ENCODE measurements around the gene AMT.
"Not testable (repeated sequence)": the region's sequence is repeated elsewhere in the genome, so short reads cannot be mapped to it uniquely, and the experiment has no call there.

Gene AMT

DNA sequence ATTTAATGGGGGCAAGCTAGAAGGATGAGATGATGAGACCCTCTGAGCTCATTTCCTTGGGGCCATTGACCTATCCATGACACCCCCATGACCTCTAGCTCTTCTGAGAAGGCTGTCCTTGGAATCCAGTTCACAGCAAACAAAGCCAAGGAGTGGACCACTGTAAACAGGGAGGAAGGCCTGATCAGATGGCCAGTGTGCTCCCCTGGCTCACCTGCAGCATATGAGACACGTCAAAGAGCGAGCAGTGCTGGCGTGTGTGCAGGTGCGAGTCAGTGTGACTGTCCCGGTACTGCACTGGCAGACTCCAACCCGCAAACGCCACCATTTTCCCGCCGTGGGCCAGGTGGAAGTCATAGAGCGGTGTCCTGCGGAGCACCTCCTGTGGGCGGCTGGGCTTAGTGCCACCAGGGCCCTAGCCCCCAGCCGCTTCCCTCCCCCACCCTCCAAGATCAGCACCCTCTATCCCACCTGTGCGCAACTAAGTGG is 339 bp downstream of the AMT start:
- DNase-seq = no peak

DNA sequence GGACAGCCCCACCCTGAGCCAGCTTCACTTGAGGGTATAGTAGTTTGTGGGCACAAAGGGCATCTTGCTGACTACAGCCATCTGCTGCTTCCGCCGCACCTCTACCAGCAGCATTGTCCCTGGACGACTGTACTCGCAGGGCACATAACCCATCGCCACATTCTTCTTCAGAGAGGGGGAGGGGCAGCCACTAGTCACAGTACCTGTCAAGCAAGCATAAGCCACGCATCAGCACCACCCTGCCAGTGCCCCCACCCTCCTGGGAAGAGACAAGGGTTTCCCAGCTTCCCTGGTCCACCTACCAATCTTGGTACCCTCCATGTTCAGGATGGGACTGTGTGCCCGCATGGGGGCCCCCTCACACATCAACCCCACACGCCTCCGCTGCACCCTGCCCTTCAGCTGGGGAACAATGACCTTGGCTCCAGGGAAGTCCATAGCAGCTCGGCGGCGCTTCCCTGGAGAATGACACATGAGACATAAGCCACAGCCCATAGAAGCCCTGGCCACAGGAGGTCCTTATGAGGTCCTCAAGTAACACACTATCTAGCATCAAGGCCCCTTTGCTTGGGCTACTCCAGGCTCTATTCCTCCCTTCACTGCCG is 4.7 kb downstream of the AMT start:
- DNase-seq = no peak

DNA sequence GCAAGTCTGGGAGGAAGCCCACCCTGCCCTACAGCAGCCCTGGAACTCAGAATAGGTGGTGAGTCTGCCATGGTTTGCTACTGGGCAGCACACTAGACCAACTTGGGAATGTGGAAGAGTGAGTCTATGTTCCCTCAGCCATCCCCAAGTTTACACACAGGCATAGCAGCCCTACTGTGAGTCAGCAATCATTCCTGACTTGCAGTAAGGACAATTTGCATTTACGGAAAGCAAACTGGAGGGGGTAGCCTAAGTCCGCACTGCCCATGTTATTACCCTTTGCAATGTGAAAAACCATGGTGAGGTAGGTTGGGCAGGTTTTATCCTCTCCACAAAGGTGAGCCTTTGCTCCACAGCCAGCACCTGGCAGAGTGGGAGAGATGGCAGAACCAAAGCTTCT is 5.4 kb downstream of the AMT start:
- no peak for DNase-seq

DNA sequence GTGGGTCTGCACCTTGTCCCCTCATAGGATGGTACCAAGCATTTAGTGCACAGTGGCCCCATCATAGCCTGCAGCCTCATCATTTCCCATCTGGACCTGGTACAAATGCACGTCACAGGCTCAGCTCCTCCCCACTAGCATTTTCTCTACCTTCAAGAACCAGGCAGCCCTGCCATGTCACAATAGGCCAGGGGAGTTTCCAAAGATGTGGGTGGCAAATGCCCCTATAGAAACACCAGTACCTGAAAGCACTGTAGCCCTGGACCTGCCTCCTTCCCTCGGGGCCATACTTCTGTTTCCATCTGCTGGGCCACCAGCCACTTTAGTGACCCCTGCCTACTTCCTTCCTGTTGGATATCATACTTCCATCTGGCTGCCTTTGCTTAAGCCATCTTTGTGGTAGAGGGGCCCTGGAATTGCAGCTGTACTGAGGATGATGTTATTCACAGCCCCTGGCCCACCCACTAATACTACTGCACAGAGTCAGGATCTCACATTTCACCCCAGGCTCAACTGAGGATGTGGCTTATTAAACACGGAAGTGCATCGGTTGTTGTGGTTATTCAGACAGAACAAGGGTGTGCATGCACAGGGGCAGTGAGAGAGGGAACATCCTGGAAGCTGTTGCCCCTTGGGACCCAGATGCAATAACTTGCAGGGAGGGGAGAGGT is 6.2 kb downstream of the AMT start:
- DNase-seq = peak; percentile 88

DNA sequence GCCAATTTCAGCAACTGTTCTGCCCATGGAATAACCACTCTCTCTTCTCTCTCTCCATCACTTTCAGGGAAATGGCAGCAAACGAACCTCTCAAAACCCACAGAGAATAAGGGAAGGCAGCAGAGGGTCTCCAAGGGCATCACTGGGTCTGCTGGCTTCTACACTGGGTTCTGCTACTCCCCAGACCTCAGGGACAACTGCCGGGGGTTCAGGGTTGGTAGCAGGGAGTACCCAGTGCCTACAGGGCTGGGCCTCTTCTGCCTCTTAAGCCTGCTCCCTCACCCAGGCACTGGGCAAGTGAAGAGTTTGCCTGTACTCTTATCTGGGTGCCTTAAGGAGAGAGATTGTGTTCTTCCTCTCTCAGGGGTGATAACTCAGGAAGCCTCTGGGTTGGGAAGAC is 7.5 kb downstream of the AMT start:
- no peak for DNase-seq

DNA sequence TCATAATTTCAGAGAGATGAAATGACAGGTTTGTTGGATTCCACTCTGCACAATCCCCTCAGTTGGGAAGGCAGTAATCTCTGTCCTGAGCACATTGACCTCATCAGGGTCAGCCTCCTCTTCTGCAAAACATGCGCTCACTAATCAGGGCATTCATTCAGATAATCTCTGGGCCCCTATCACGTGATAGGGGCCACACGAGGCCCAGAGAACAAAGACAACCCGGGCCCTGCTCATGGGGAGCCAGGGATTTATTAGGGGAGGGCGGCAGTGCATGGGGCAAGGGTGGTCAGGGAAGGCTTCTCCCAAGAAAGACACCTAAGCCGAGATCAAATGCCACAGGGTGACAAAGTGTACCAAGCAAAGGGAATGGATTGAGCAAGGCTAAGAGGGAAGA is 8.9 kb downstream of the AMT start:
- DNase-seq = no peak

DNA sequence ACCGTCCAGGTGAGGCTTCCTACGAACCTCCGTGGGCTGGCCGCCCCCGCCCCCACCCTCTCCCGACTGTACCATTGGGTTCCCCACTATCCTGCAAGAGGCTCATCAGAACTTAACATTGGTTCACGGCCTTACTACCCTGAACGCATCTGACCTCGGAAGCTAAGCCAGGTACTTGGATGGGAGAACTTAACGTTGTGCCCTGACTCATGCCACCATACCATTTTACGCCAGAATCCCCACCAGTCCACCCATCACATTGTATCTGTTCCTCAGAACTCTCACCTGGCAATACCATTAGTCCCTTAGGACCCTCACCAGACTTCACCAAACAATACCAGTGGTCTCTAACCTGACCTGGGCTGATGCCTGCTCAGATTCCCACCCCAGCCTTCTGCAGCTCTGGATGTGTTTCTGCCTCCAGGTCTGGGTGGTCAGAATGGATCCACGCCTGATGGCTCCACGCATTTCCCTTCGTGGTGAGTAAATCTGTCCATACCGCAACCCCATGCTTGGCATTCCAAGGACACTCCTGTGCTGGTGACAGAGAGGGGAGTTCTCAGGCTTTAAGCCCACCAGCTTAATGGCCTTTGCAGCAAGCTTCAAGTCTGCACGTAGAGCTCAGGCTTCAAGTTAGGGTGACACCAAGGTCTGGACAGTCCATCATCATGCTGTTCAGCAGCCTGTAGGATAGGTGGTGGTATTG is 9.5 kb downstream of the AMT start:
- DNase-seq = no peak

DNA sequence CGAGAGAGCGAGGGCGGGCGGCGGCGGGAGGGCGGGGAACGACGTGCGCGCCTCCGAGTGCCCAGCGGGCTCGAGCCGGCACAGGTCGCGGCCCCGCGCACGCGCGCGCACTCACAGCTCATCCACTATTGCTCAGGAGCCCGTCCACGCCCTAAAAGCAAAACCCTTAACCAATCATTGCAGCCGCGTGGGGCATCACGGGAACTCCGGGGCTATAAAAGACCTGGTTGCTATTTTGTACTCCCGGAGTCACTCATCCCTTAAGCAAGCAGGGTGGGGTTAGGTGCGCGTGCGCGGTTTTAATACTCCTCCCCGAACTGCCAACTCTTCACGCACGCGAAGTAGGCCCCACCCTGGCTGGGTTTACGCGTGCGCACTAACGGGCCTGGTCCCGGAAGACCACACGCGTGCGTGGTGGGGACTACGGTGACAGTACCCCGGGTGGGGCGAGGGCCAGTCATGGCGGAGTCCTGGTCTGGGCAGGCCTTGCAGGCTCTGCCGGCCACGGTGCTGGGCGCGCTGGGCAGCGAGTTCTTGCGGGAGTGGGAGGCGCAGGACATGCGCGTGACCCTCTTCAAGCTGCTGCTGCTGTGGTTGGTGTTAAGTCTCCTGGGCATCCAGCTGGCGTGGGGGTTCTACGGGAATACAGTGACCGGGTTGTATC is 10.2 kb downstream of the AMT start, which contains the start of the genes RHOA and TCTA:
RHOA (minus strand) TSS at position 9 of the 664 bp plus-strand sequence. CDS start 36,387 bp downstream, outside the sequence.
TCTA (plus strand) TSS at position 456 of the 664 bp plus-strand sequence; CDS start at position 460, 4 bp downstream.
- peak; percentile 100 for DNase-seq

DNA sequence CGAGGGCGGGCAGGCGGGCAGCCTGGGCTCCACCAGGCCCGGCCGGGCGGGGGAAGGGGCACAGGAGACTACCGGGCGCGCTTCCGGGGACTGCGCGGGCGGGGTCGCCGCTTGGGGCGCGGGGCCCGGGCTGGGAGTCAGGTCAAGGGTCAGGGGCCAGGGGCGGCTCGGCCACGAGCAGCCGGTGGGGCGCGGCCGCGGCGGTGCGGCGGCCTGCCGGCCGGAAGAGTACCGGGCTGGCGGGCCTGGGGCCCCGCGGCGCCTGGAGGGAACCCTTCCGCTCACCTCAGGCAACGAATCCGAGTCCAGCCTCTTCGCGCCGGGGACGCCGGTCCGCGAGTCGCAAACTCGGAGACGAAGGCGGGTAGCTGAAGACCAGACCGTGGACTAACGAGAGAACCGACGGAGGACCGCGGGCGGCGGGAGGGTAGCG is 10.7 kb downstream of the AMT start:
- peak; percentile 70 for DNase-seq

DNA sequence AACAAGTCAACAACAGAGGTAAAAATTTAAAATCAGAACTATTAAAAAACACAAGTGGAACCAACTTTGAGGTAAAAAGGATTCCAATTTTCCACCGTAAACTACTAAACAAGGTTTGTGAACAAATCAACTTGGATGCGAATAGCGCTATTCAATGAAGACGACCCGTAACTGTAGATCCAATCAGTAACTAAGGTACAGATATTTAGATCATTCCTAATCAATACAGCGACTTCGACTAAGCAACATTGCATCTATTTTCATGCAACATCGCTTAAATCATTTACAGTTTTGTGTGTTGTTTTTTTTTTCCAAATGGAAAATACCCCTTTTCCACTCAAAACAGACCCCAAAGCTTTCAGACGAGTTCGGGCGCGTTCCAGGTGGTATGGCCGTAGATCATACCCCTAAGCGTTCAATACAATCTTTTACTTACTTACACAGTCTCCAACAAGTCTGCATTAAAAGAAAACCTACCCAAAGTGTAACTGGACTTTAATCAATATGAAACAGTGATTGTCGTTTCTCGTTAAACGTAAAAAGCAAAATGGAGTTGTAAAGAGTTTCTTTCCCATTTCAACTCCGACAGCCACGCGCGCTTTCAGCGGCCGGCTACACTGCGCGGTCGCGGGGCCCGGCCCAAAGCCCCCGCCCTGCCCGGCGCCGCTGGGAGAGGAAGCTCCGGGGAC is 11.3 kb downstream of the AMT start:
- DNase-seq = no peak

DNA sequence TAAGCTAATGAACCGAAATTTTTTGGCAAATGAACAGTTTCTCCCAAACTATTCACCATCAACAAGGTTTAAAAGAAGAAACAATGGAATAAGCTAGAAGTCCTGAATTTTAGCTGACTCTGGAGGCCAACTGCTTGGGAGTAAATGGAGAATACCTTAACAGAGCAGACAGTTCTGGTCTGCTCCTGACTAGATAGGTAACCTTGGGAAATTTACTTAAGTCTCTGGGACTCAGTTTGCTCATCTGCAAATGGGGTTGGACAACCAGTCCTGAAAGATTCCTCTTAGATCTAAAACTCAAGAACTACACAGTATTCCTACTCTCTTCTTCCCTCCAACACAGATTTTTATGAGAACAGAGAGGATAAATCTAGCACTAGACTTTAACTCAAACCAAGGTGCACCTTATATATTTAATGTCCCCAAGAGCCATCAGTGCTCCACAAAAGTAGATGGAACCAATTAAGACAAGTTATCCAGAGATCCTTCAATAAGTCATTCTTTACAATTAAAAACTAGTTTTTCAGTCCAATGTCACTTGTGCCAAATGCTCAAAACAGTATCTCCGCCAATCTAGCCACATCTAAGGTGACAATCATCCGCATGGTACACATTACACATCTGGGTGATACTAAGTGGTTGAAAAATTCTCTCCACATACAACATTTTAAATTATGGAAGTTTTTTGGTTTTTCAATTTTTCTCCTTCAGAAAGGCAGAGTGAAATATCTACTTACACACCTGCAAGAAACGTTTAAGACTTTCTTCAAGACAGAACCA is 12.0 kb downstream of the AMT start:
- DNase-seq = peak; percentile 49

DNA sequence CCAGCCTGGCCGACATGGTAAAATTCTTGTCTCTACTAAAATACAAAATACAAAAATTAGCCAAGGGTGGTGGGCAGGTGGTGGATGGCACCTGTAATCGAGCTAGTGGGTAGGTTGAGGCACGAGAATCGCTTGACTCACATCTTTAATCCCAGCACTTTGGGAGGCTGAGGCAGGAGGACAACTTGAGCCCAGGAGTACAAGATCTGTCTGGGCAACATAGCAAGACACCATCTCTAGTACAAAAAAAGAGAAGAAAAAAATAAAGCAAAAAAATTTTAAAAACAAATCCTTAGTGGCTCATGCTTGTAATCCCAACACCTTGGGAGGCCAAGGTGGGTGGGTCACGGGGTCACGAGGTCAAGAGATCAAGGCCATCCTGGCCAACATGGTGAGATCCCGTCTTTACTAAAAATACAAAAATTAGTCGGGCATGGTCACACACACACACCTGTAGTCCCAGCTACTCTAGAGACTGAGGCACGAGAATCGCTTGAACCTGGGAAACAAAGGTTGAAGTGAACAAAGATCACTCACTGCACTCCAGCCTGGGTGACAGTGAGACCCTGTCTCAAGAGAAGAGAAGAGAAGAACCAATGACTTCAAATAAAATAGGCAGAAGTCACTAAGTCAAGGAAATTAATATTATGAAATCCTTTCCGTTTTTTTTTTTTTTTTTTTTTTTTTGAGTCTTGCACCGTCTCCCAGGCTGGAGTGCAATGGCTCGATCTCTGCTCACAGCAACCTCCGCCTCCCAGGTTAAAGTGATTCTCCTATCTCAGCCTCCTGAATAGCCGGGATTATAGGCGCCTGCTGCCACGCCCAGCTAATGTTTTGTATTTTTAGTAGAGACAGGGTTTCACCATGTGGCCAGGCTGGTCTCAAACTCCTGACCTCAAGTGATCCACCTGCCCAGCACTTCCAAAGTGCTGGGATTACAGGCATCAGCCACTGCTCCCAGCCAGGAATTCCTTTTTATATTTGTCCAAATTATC is 15.4 kb downstream of the AMT start:
- DNase-seq = no peak

DNA sequence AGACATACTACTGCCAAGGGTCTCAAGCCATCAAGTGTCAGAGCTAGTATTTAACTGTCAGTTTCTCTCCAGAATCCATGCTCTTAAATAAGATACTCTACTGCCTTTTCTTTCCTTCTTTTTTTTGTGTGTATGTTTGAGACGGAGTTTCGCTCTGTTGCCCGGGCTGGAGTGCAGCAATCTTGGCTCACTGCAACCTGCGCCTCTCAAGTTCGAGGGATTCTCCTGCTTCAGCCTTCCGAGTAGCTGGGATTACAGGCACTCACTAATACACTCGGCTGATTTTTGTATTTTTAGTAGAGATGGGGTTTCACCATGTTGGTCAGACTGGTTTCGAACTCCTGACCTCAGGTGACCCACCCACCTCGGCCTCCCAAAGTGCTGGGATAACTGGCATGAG is 16.7 kb downstream of the AMT start:
- not testable (repeated sequence) for DNase-seq

DNA sequence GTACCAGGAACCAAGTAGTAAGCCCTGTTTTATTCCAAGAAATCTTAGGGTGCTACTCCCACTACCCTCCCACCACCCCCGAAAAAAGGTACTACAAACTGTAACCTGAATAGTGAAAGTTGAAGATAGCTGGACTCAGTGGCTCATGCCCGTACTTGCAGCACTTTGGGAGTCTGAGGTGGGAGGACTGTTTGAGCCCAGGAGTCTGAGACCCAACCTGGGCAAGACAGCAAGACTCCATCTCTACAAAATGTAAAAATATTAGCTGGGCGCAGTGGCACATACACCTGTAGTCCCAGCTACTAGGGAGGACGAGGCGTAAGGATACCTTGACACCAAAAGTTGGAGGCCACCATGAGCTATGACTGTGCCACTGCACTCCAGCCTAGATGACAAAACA is 18.4 kb downstream of the AMT start:
- no peak for DNase-seq

DNA sequence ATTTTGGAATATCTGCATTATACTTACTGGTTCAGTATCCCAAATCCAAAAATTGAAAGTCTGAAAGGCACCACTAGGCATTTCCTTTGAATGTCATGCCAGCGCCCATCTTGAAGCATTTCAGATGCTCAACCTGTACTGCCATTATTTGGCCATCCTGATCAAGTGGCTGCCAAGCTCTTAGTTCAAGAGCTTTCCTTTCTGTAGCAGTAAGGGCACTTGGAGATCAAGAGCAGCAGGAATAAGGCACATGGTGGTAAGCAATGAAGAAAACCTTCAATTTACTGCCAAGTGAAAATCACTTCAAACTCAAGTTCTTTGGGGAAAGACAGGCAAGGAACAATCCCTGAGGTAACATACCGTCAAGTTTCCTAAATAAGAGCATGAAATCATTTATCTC is 20.5 kb downstream of the AMT start:
- DNase-seq = no peak

DNA sequence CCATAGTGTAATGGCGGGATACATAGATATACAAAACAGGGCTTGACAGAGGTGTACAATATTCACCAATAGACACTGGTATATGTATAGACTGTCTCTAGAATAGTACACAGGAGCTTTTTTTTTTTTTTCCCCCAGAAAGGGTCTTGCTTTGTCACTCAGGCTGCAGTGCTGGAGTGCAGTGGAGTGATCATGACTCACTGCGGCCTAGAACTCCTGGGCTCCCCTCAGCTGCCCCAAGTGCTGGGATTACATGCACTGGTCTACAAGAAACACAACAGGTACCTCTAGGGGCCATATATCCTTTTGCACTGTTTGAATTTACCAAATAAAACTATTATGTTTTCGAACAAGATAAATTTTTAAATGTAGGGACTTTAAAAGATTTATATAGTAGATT is 22.8 kb downstream of the AMT start:
- DNase-seq = no peak

DNA sequence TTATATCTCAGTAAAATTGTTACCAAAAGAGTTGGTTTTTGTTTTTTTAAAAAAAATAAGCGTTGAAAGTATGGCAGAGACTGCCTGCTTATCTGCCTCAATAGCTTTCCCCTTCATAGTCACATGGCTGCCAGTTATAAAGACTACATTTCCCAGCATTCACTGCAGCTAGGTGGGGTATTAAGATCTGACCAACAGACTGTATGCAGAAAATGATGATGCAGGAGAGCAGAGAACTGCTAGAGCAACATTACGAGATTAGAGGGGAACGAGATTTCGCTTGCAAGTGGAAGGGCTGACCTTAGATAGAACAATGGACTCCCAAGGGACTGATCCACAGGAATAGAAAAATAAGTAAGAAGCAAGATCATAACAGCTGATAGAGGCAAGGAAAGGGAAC is 24.8 kb downstream of the AMT start:
- DNase-seq = peak; percentile 38

DNA sequence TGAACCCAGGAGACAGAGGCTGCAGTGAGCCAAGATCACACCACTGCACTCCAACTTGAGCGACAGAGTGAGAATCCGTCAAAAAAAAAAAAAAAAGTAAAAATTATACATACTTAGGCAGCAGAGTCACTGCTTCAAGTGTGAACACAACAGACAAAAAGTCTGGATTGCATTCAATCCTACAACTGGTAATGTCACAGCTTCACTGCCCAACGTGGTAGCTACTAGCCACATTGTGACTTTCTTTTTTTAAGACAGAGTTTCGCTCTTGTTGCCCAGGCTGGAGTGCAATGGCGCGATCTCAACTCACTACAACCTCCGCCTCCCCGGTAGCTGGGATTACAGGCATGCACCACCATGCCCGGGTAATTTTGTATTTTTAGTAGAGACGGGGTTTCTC is 31.0 kb downstream of the AMT start:
- DNase-seq = not testable (repeated sequence)

DNA sequence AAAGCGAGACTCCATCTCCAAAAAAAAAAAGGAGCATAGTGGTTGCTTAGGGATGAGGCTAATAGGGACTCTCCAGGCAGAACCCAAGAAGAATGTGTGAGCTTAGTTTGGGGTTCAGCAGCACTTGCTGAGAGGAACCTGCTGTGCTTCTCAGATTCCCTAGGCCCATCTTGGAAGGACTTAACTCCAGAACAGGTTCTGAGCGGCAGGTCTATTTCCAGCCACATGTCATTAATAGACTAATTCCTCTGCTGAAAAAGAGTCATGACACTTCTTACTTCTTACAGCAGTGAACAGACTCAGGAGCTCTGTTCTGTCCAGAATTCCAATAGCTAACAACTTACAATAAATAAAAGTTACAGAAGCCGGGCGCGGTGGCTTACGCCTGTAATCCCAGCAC is 33.0 kb downstream of the AMT start:
- no peak for DNase-seq

DNA sequence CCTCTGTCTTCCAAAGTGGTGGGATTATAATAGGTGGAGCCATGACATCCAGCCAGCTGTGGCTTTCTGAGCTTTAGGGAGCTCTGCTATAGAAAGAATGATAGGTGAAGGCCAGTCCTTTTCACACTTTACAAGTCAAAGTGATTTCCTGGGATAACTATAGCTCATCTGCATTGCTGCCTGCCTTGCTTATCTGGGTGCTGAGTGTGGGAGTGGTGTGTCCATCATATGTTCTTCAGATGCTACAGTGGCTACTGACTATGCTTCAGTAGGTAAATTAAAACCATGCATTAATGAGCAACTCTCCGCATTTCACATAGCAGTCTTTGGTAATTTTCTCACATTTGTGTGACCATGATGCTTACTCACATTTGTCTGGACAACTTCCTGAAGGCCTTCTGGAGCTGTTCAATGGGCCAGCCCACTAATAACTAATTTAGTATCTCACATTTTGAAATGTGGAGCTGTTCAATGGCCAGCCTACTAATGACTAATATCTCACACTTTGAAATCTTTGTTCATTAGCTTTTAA is 33.9 kb downstream of the AMT start:
- no peak for DNase-seq
